NCI-H69 (cell line): ENCODE data around the gene P2RX6.

ENCODE experiments used
- DNase-seq: peaks from one replicate; lab custom pipeline; 2025; lab: John Stamatoyannopoulos, UW

Gene P2RX6

DNA sequence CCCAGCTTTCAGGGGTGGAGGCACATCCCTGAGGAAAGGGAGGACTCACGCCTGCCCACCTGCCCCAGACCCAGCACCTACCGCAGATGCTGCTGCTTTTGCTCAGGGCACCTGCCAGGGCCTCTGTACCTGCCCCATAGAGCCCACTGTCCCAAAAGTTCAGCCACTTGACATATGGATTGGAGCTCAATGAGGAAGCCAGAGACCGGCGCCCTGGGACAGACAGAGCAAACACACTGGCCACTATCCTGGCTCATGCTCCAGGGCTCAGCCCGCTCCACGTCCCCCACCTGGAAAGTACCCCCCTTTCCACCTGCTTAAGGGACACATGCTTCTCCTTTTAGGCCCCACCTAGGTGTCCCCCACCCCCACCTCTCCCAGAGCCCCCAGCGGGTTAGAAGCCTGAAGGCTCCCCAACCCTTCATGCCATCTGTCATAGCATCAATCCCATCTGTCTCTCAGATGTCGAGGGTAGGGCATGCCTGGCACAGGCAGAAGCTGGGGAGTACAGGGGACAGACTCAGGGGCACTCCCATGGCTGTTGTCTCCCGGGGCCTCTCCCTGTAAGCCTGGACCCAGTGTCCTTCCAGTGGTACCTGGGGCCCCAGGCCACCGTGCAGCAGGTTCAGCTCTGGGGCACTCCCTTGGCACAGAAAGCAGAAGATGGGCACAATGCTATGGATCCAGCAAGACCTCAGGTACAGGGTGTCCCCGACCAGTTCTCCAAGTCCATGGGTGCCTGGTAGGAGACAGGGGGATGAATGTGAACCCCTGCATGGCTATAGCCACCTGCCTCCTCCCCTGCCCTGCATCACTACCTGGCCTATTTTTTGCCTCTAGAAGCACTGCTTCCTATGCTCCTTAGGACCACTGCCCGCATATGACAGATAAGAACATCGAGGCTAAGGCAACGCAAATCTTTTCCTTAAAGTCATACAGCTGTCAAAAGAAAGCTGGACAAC is 2.2 kb upstream of the P2RX6 start:
- DNase-seq, result peak; percentile 59

GRCh38 chr22:21013657-21014201 is 1.2 kb upstream of the P2RX6 start:
- DNase-seq, result peak; percentile 62

DNA sequence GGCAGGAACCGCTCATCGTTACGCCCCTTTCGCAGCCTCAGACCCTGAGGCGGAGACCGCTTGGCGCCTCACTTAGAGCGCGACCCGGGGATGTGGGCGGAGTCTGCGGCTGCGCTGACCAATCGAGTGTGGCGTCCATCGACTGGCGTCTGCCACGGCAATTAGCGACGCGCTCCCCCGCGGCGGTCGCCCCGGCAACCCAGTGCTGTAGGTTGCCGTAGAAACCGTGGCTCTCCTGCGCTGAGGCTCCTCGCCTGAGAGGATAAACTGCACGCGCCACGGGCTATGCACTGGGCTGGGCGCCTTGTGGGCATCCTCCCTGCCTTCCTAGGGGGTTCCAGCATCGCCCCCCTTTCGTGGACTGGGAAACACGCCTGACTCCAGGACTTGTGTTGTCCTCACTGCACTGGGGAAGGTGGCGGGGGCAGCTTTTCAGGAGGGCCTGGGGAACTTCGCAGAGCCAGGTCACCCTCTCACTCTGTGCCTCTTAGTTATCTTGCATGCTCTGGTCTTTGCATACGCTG is 701 bp upstream of the P2RX6 start:
- DNase-seq, result peak; percentile 97

- DNase-seq, result no peak
Measured at GRCh38 chr22:21015466-21016006, 571 bp downstream of the P2RX6 start.

DNA sequence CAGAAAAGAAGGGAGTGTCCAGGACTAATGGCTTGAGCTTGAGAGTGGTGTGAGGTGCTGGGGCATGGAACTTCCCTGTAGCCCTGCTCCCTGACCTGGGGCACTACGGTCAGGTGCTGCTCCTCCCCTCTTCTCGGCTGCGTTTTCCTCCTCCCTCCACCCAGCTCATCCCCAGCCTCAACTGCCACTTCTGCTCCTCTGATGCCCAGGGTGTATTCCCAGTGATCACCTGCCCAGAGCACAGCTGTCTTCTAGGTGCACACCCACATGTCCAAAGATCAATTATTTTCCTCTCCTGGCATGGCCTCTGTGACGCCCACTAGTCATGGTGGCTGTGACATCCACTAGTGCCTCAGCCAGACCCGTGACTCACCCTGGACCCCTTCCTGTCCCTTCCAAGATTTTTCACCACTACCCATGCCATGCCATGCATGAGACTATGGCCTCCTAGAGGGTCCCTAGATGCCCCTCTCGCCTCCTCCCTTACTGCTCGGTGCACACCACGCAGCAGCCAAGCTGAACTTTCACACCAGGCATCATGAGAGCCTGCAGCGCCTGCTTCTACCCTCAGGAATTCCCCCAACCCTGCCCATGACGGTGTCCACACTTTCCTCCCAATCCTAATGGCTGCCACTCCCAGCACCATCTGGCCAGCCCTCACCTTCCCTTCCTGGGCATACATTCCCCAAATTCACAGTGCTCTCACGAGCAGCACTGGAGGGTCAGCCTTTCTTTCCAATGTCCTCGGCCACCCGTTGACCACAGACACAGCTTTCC is 1.9 kb downstream of the P2RX6 start:
- no peak for DNase-seq

GRCh38 chr22:21018314-21018713 is 3.3 kb downstream of the P2RX6 start:
- DNase-seq, result no peak

DNA sequence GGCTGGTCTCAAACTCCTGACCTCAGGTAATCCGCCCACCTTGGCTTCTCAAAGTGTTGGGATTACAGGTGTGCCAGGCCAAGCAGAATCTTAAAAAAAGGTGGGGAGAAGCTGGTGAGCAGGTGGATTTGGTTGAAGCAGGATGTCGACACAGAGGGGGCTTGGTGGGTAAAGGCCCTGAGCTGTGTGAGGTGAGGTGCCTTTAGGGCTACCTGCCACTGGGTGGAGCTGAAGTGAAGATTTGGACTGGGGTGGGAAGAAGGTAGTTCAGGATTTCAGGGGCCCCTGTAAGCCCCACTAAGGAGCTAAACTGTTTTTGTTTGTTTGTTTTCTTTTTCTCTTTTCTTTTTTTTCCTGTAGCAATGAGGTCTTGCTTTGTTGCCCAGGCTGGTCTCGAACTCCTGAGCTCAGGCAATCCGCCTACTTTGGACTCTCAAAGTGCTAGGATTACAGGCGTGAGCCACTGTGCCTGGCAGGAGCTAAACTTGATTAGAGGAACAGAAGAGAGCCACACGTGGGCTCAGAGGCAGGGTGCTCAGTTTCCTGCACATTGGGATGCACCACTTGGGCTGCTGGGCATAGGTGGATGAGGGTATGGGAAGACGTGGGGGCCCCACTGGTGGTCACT is 6.0 kb downstream of the P2RX6 start:
- DNase-seq, result peak; percentile 48

GRCh38 chr22:21022507-21022906 is 7.5 kb downstream of the P2RX6 start:
- no peak for DNase-seq

- DNase-seq, result no peak
Measured at GRCh38 chr22:21022955-21023614, 8.1 kb downstream of the P2RX6 start.

- DNase-seq, result no peak
Measured at GRCh38 chr22:21025266-21025665, 10.3 kb downstream of the P2RX6 start.

DNA sequence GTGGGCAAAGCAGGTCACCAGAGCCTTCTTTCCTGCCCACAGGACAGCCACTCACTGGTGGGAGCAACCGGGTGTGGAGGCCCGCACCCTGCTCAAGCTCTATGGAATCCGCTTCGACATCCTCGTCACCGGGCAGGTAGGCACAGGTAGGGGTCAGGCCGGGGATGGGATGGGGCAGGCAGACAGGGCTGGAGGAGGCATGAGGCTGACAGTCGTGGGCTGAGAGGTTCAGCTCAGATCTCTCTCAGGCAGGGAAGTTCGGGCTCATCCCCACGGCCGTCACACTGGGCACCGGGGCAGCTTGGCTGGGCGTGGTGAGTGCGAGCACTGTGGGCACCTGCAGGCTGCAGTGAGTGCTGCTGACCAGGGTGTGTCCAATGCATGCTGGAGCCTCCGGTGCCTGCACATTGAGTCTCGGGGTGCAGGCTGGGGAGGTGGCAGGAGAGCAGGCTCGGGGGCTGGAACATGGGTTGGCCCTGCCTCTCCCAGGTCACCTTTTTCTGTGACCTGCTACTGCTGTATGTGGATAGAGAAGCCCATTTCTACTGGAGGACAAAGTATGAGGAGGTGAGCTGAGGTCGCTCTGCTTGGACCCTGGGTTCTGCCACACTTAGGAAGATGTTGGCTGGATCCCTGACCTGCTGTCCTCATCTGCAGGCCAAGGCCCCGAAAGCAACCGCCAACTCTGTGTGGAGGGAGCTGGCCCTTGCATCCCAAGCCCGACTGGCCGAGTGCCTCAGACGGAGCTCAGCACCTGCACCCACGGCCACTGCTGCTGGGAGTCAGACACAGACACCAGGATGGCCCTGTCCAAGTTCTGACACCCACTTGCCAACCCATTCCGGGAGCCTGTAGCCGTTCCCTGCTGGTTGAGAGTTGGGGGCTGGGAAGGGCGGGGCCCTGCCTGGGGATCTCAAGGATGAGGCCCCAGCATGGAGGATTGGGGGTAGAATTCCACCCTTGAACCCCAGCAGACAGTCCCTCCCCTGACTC is 11.1 kb downstream of the P2RX6 start:
- no peak for DNase-seq

DNA sequence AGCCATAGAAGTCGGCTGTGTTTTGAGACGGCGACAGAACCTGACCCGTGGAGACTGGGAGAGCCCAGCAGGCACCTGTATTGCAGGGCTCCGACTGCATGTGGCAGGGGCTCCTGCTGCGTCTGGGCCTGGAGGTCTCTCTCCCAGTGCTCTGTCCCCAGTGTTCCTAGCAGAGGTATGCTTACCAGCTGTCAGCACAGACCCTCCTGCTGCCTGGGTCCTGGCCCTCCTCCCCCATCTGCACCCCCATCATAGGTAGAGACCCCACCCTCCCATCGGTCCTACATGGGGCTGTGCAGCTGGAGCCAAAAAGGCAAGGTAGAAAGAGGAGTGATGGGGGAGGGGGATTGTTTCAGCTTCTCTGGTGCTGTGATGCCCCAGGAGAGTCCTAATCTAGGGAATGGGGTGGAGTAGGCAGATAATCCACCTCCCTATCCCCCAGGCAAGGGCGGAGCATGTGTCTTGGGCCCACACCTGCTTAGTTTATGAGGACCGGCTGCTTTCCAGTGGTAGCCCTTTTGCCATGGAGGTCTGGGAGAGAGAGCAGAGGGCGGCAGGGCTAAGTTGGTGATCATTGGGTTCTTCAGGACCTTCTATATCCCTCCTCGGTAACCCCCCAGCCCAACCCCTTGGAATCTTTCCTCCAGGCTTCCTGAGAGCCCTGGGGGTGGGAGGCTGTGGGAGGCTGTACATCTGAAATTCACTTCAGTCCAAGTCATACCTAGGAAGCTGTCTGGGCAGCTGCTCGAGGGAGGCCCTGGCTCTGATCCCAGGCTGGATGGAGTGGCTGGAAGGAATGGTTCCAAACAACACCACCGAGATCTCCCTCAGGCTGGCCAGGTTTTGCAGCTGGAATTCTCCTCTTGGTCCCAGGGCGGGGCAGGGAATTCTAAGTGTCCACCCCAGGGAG is 12.1 kb downstream of the P2RX6 start:
- DNase-seq, result peak; percentile 62

DNA sequence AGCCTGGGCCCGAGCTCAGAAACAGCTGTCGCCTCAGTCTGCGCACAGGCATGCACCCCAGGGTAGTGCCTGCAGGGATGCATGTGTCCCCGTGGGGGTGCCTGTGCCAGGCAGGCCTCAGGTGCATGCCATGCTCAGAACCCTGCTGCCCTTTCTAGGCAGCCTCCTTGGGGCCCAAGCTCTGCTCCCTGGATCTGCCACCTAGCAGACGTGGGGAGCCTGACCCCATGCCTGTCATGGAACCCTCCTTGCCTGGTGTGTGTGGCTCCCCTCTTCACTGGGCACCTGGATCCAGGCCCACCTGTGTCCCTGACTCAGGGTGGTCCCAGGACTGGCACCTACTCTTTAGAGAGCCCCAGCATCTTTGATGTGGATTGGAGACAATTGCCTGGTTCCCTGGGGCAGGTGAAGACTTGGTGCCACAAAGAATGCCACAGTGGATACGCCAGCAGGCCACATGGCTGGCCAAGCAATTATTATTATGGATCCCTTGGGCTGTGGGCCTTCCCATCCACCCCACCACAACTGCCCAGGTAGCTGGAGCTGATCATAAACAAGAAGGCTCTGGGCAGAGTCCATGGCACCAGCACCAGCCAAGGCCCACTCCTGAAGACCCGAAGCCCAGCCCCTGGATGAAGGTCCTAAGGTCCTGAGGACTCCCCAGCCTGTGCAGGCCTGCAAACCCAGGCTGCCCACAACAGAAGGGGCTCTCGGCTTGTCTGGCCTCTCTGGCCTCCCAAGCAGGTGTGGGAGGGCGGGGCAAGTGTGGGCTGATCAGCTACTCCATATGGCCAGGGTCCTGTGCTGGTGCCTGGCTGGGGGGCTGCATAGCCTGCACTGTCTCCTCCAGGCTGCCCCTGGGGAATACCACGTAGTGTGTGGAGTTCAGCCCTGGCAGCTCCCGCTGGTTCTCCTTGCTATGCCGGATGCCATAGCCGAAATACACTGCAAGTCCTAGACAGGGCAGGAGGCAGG is 13.6 kb downstream of the P2RX6 start:
- no peak for DNase-seq

GRCh38 chr22:21029486-21030025 is 14.6 kb downstream of the P2RX6 start:
- no peak for DNase-seq

- no peak for DNase-seq
Measured at GRCh38 chr22:21030032-21030431, 15.1 kb downstream of the P2RX6 start.

GRCh38 chr22:21030621-21031544 is 15.9 kb downstream of the P2RX6 start:
- DNase-seq, result no peak
